ENCODE results near the gene GRIK4.

The GRIK4 gene

DNA sequence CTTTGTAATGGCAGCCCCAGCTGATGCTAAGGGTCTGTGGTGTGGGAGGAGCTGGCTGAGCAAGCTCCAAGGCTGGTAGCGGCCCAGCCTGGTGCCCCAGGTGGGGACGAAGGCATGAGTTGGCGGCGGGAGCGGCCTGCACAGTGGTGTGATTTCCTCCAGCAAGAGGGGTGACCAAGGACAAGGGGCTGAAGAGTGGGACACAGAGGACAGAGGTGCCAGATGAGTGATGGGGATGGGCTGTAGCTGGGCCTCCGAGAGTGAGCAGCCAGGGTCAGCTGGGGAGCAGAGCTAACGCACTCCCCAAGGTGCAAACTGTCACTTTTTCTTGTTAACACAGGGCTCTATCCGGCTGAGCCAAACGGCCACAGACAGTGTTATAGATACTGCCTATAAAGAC lies 283.2 kb downstream of the GRIK4 start:
- H3K4me3 Mint-ChIP-seq, result no peak overlapping the region
- peaks cover 13% of the 10 kb centered on the region for H3K27me3 Mint-ChIP-seq
- H3K9me3 Mint-ChIP-seq, result no peaks in the 10 kb centered on the region
- no peak overlapping the region for H3K27ac Mint-ChIP-seq
- no peaks in the 10 kb centered on the region for H3K4me1 Mint-ChIP-seq (ENCODE audit: low read depth)
- no peaks in the 10 kb centered on the region for H3K36me3 Mint-ChIP-seq (ENCODE audit: low read depth)

DNA sequence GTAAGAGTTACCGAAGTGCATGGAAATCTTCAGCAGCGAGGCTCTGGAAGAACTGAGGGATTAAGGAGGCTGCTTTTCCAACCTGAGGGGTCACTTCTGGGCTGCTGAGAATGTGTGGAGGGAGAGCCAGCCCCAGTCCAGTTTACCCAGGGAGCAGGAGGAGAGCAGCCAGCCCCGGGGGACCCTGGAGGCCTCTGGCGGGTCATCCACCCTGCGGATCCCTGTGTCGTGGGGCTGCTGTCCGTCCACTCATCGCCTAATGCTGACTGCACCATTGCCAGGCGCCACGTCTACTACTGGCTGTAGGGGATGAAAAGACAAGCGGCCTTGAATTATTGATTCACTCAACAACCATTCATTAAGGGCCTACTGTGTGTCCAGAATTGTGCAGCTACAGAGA lies 283.6 kb downstream of the GRIK4 start:
- no peaks in the 10 kb centered on the region for H3K36me3 Mint-ChIP-seq (ENCODE audit: low read depth)

DNA sequence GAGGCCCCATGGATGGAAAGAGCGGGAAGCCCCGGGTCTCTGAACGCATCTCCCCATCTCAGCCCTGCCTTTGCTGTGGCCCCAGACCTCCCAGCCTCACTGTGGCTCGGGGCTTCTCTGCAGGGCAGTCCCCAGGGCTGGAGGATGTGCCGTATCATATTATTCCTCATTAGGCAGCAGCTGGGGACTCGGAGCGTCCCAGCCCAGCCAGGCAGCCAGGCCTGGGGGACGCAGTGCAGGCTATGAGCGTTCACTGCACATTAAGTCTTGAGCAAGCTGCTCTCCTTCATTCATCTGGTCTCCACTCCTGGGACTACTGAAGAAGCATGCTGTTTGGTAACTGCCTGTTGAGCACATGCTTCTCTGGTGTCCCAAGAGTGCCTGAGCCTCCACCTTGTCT lies 285.6 kb downstream of the GRIK4 start:
- H3K27me3 Mint-ChIP-seq, result peaks cover 18% of the 10 kb centered on the region
- H3K36me3 Mint-ChIP-seq (ENCODE audit: low read depth), result no peaks in the 10 kb centered on the region
- no peaks in the 10 kb centered on the region for H3K4me1 Mint-ChIP-seq (ENCODE audit: low read depth)
- H3K9me3 Mint-ChIP-seq, result no peaks in the 10 kb centered on the region
- no peak overlapping the region for H3K4me3 Mint-ChIP-seq
- no peak overlapping the region for H3K27ac Mint-ChIP-seq

More for the DNA sequence above, 283.6 kb downstream of the GRIK4 start:
- Mint-ChIP-seq H3K4me1 (ENCODE audit: low read depth) (no peaks in the 10 kb centered on the region), H3K4me3 (no peak overlapping the region), H3K27me3 (peaks cover 13% of the 10 kb centered on the region), H3K9me3 (no peaks in the 10 kb centered on the region), H3K27ac (no peak overlapping the region)

DNA sequence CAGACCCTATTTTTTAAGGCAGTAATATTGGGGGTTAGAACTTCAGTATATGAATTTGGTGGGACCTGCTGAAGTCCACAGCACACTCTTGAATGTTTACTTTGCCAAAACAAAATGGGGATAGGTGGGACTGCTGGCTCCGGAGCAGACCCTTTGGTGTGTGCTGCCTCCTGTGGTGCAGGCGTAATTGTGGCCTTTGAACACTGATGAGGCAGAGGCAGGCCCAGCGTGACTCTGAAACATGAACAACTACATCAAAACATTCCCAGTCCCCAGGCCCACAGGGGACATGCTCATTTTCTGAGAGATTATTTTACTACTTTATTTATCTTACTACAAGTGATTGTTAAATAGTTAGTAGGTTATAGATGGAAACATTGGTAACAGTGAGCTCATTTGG lies 287.3 kb downstream of the GRIK4 start:
- H3K9me3 Mint-ChIP-seq, result no peaks in the 10 kb centered on the region
- no peak overlapping the region for H3K27ac Mint-ChIP-seq
- no peaks in the 10 kb centered on the region for H3K4me1 Mint-ChIP-seq (ENCODE audit: low read depth)
- H3K27me3 Mint-ChIP-seq, result peaks cover 22% of the 10 kb centered on the region
- H3K36me3 Mint-ChIP-seq (ENCODE audit: low read depth), result no peaks in the 10 kb centered on the region
- no peak overlapping the region for H3K4me3 Mint-ChIP-seq

DNA sequence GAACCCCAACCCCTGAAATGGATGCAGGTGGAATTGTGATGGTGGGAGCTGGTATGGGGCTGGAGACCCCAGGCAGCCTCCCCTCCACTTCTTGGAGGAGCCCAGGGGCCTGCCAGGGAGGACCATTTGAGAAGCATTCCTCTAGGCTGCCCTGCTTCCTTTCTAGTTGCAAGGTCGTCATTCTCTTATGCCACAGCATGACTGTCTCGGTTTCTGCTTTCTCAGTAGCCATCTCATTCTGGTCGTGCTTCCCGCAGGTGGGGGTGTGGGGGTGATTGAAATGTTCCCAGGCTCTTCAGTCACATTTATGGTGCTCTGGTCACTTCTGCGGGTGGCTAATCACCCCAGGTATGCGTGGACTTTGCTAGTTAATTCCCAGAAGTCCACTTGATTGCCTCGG lies 288.7 kb downstream of the GRIK4 start:
- no peak overlapping the region for H3K27ac Mint-ChIP-seq
- H3K27me3 Mint-ChIP-seq, result peaks cover 22% of the 10 kb centered on the region
- no peaks in the 10 kb centered on the region for H3K4me1 Mint-ChIP-seq (ENCODE audit: low read depth)
- no peaks in the 10 kb centered on the region for H3K36me3 Mint-ChIP-seq (ENCODE audit: low read depth)
- no peaks in the 10 kb centered on the region for H3K9me3 Mint-ChIP-seq
- H3K4me3 Mint-ChIP-seq, result no peak overlapping the region

DNA sequence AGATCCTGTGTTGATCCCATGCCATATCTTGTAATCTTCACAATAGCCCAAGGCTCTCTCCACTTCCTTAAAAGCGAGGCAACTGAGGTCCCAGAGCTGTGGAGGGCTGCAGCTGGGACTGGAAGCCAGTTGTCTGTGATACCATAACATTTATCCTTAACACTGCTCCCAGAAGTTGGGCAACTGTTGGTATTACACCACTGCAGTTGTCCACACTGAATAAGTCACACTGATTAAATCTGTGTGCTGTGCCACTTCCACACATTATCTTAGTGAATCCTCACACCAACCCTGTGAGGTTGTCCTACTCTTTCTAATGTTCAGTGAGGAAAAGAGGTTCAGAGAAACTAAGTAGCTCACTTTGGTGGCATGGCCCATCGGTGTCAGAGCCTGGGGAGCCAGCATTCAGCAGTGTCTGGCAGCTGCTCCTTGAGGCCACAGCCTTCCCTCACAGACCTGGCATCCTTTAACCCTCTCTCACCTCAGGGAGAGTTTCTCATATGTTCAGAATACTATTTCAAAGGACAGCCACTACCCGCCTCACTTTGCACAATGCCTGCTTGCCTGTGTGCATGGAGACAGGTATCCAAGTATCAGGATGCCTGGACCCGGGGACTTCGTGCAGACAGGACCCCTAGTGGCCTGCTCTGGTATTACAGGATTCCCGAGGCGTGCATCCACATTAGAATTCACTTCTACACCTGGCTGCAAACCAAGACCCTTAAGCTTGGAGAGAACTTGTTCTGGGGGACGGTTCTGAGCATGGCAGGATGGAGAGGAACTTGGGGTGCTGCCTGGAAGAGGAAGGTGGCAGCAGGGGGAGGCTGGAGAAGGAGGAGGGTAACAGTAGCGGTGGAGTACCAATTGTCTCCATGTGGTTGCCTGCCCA lies 290.5 kb downstream of the GRIK4 start:
- H3K36me3 Mint-ChIP-seq (ENCODE audit: low read depth), result no peaks in the 10 kb centered on the region
- no peak overlapping the region for H3K4me3 Mint-ChIP-seq
- peaks cover 21% of the 10 kb centered on the region for H3K27me3 Mint-ChIP-seq
- no peaks in the 10 kb centered on the region for H3K4me1 Mint-ChIP-seq (ENCODE audit: low read depth)
- H3K27ac Mint-ChIP-seq, result no peak overlapping the region
- no peaks in the 10 kb centered on the region for H3K9me3 Mint-ChIP-seq

DNA sequence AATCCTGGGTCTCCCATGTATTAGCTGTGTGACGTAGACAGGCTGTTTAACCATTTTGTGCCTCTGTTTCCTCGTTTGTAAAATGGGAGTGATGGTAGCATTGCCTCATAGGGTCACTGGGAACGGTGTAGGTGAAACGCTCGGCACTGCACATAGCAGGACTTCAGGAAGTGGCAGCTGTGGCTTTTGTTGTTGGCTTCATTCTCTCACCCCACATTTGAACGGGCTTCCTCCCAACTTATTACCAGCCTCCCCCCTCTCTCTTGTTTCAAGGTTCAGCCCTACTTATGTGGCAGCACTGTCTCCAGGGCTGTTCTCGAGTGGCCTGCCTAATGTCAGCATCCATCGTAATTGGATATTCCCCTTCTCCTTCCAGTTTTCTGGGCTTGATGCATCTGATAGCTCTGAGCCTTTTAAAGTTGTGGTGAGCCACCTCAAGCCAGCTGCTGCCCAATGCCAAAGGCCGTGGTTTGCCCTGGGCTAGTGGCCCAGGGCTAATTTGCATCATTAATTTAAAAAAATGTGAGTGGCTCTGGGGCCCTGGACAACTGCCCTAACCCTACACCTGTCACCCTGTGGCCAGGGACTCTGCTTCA lies 294.5 kb downstream of the GRIK4 start:
- H3K9me3 Mint-ChIP-seq, result no peaks in the 10 kb centered on the region
- H3K36me3 Mint-ChIP-seq (ENCODE audit: low read depth), result no peaks in the 10 kb centered on the region
- H3K4me1 Mint-ChIP-seq (ENCODE audit: low read depth), result no peaks in the 10 kb centered on the region
- H3K27me3 Mint-ChIP-seq, result peaks cover 23% of the 10 kb centered on the region
- no peak overlapping the region for H3K27ac Mint-ChIP-seq
- no peak overlapping the region for H3K4me3 Mint-ChIP-seq

DNA sequence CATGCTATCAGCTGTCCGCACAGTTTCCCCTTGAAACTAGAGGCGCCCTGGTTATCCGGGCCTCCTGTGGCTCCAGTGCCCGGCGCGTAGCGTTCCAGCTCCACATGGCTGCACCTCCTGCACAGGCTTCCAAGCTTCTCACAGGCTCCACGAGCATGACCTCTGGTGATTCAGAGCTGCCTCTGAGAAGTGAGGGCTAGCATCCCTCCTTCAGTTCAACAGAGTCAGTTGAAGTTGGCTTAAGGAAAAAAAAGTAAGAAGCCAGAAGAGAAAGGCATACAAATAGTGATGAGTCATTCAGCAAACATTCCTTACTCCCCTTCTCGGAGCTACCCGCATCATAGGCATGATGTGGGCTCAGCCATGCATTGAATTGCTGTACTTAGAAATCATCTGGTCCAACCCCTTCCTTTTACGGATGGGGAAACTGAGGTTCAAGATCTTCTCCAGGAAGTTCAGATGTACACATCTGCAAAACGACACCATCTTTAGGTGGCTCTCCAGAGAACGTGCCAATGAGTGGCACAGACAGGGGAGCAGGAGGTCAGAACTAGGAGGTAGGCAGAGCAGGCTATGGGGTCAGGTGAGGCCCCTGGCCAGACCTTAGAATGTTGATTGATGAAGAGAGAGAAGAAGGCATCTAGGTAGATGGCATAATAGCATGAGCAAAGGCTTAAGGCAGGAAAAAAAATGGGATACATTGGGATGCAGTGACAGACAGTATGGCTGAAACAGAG lies 296.0 kb downstream of the GRIK4 start:
- no peaks in the 10 kb centered on the region for H3K9me3 Mint-ChIP-seq
- H3K4me3 Mint-ChIP-seq, result no peak overlapping the region
- peaks cover 15% of the 10 kb centered on the region for H3K27me3 Mint-ChIP-seq
- H3K27ac Mint-ChIP-seq, result no peak overlapping the region
- H3K36me3 Mint-ChIP-seq (ENCODE audit: low read depth), result no peaks in the 10 kb centered on the region
- no peaks in the 10 kb centered on the region for H3K4me1 Mint-ChIP-seq (ENCODE audit: low read depth)

DNA sequence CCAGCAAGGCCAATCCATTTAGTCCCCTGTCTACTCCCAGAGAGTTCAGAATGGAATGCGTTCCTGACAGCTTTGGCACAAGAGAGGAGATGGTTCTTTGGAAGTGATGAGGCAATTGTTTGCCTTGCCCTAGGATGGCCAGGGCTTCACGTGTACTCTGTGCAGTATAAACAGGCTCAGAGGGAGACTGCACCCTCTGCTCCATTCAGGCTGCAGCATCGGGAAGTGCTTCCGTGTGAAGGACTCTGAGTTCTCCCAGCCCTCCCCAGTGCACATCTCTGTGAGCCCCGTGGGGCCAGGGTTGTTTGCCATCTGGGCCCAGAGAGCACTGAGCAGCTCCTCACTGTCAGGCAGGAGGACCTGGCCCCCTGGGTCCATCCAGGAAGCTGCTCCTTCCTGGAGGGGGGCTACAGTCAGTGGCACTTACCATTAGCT lies 297.1 kb downstream of the GRIK4 start:
- peaks cover 13% of the 10 kb centered on the region for H3K27me3 Mint-ChIP-seq
- no peak overlapping the region for H3K4me3 Mint-ChIP-seq
- H3K4me1 Mint-ChIP-seq (ENCODE audit: low read depth), result no peaks in the 10 kb centered on the region
- no peaks in the 10 kb centered on the region for H3K9me3 Mint-ChIP-seq
- no peak overlapping the region for H3K27ac Mint-ChIP-seq
- no peaks in the 10 kb centered on the region for H3K36me3 Mint-ChIP-seq (ENCODE audit: low read depth)

DNA sequence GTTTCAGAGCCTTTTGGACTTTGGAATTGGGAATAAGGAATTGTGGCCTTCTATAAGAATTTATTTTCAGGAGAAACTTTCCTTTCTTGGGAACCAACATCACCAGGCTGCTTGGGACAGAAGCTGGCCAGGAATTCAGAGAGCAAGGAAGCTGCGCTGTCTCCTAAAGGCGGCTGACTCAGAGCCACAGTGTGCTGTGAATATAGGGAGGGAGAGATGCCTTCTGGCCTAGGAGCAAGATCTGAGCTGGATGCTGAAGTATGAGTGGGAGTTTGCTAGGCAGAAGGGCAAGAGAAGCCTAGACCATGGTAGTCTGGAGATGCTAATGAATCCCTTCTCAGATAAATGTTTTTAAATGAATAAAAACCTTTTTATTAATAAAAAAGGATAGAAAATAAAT lies 298.7 kb downstream of the GRIK4 start:
- no peak overlapping the region for H3K4me3 Mint-ChIP-seq
- peaks cover 13% of the 10 kb centered on the region for H3K27me3 Mint-ChIP-seq
- no peaks in the 10 kb centered on the region for H3K4me1 Mint-ChIP-seq (ENCODE audit: low read depth)

DNA sequence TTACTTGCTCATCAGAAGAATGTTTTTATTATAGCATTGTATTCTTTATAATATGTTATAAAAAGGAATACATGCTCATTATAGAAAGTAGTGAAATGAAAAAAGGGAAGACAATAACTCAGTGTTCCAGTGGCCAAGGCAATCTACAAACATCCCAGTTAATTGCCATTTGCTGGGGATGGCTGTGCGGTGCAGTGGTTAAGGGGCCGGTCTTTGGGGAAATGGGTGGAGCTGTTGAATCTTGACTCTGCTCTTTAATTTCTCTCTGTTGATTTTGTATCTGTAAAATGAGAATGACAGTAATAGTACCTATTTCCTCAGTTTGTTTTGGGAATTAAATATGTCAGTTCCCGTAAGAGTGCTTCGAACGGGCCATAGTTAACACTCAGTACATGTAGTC lies 299.7 kb downstream of the GRIK4 start:
- H3K9me3 Mint-ChIP-seq, result no peaks in the 10 kb centered on the region
- no peaks in the 10 kb centered on the region for H3K36me3 Mint-ChIP-seq (ENCODE audit: low read depth)
- no peak overlapping the region for H3K27ac Mint-ChIP-seq
- no peak overlapping the region for H3K4me3 Mint-ChIP-seq
- H3K4me1 Mint-ChIP-seq (ENCODE audit: low read depth), result no peaks in the 10 kb centered on the region
- peaks cover 13% of the 10 kb centered on the region for H3K27me3 Mint-ChIP-seq

More for the DNA sequence above, 298.7 kb downstream of the GRIK4 start:
- no peaks in the 10 kb centered on the region for H3K36me3 Mint-ChIP-seq (ENCODE audit: low read depth)
- H3K9me3 Mint-ChIP-seq, result no peaks in the 10 kb centered on the region
- no peak overlapping the region for H3K27ac Mint-ChIP-seq

DNA sequence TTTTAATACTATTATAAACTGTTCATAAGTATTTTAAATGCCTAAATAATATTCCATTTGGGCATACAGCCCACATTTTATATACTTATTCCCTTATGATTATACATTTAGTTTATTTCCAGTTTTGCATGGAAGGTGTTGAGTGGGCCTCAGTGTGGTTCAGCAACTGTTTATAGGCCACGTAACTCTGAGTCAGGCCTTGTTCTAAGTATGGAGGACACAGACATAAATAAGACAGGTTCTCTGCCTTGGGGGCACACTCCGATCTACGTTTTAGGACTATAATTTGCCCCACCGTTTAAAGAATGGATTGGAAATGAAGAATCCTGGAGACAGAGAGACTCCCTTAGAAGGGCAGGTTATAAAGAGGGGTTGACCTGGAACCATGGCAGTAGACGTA lies 300.2 kb downstream of the GRIK4 start:
- no peak overlapping the region for H3K27ac Mint-ChIP-seq
- no peak overlapping the region for H3K4me3 Mint-ChIP-seq
- H3K36me3 Mint-ChIP-seq (ENCODE audit: low read depth), result no peaks in the 10 kb centered on the region
- H3K27me3 Mint-ChIP-seq, result peaks cover 11% of the 10 kb centered on the region
- H3K9me3 Mint-ChIP-seq, result no peaks in the 10 kb centered on the region
- H3K4me1 Mint-ChIP-seq (ENCODE audit: low read depth), result no peaks in the 10 kb centered on the region

DNA sequence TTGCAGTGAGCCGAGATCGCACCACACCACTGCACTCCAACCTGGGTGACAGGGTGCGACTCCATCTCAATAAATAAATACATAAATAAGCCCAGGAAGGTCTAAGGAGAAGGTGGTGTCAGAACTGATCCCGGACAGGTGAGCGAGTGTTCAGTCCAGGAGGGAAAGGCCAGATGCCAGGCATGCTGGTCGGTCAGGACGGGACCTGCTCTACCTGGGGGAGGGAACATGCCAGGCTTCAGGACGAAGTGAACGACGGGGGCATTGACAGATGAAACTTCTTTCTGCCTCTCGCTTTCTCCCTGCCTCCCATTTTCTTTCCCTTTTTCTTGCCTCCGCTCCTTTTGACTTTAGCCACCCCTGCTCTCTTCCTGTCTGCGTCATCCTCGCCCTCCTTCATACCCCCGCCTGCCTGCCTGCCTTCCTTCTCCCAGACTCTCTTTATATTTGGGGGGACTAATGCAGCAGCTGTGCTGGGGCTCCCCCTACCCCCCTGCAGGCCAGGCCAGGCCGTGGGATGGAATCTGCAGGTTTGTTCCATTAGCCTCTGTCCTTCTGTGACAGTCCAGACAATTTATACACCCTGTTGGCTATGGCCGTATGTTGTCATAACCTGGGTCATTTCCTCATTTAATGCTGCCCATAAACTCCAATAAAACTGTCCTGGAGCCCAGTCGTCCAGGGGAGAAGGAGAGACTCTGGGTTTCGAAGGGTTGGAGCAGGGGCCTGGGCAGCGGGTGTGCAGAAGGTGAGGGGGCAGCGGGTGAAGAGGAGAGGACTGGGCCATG lies 303.2 kb downstream of the GRIK4 start:
- no peak overlapping the region for H3K27ac Mint-ChIP-seq
- H3K27me3 Mint-ChIP-seq, result peaks cover 24% of the 10 kb centered on the region
- no peaks in the 10 kb centered on the region for H3K4me1 Mint-ChIP-seq (ENCODE audit: low read depth)
- no peaks in the 10 kb centered on the region for H3K36me3 Mint-ChIP-seq (ENCODE audit: low read depth)
- H3K4me3 Mint-ChIP-seq, result no peak overlapping the region
- H3K9me3 Mint-ChIP-seq, result no peaks in the 10 kb centered on the region

DNA sequence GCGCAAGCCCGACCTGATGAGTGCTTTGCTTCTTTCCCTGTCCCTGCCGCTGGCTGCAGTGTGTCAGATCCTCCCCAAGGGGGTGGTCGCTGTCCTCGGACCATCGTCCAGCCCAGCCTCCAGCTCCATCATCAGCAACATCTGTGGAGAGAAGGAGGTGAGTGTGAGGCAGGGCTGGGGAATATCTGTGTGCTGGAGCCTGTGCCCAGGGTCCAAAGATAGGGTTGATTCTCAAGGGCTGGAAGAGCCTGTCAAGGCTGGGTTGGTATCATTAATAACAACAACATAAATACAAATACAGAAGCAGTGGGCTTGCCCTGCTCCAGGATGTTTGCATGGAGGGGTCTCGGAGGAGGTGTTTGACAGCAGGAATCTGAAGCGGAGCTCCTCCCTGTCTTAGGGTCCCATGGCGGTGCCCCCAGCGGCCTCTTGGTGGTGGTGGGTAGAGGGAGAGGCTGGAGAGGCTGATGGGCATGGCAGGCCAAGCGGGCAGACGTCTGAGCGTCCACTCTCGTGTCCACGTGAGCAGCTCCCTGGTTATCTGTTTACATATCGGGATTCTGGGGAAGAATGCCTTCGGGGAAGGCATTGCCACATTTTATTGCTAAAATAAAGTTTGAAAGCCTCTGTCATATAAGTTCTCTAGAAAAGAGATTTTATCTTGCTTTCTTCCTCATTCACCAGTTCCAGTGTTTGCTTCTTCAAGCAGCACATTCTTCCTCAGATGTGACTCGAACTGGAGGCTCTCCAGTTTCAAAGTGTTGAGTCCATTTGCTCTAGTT lies 304.0 kb downstream of the GRIK4 start:
- H3K4me3 Mint-ChIP-seq, result no peak overlapping the region
- no peak overlapping the region for H3K27ac Mint-ChIP-seq
- no peaks in the 10 kb centered on the region for H3K36me3 Mint-ChIP-seq (ENCODE audit: low read depth)
- H3K27me3 Mint-ChIP-seq, result peaks cover 29% of the 10 kb centered on the region
- H3K9me3 Mint-ChIP-seq, result no peaks in the 10 kb centered on the region
- no peaks in the 10 kb centered on the region for H3K4me1 Mint-ChIP-seq (ENCODE audit: low read depth)
